Loucy (cell line): ENCODE data around the gene TUFT1.

ENCODE experiments used
- H2AFZ ChIP-seq: fragments of 200-600 bp; sonication (generic); 2 replicates; pipeline ENCODE4 v1.6.0; 2016; ENCODE audit warnings: antibody characterized with exemption, mild to moderate bottlenecking, low read length, moderate library complexity
- H3F3A ChIP-seq: fragments of 200-600 bp; 2 replicates; pipeline ENCODE4 v1.6.0; 2016; ENCODE audit warnings: antibody characterized with exemption, low read depth, mild to moderate bottlenecking
- H3K27me3 ChIP-seq: fragments of 200-600 bp; sonication (generic); 2 replicates; pipeline ENCODE4 v1.6.1; 2014; ENCODE audit warnings: low read length, mild to moderate bottlenecking; ENCODE audit not compliant: insufficient read depth, poor library complexity, severe bottlenecking
- H3K36me3 ChIP-seq: fragments of 200-600 bp; sonication (generic); 2 replicates; pipeline ENCODE4 v1.6.1; 2016; ENCODE audit warnings: low read length; ENCODE audit not compliant: insufficient read depth
- H3K4me1 ChIP-seq: fragments of 200-600 bp; sonication (generic); 2 replicates; pipeline ENCODE4 v1.5.1; 2014; ENCODE audit warnings: low read length, mild to moderate bottlenecking; ENCODE audit not compliant: insufficient read depth, poor library complexity, severe bottlenecking
- H3K4me2 ChIP-seq: fragments of 200-600 bp; sonication (generic); 2 replicates; pipeline ENCODE4 v1.6.0; 2014; ENCODE audit warnings: antibody characterized with exemption, low read length, low read depth, mild to moderate bottlenecking; ENCODE audit not compliant: poor library complexity, severe bottlenecking
- H3K4me3 ChIP-seq: fragments of 200-600 bp; sonication (generic); 2 replicates; pipeline ENCODE4 v1.5.1; 2014; ENCODE audit warnings: low read length, mild to moderate bottlenecking, mixed read lengths; ENCODE audit not compliant: poor library complexity, severe bottlenecking
- H3K79me2 ChIP-seq: fragments of 200-600 bp; sonication (generic); 2 replicates; pipeline ENCODE4 v1.6.1; 2014; ENCODE audit warnings: low read length; ENCODE audit not compliant: insufficient read depth
- H3K9ac ChIP-seq: fragments of 200-600 bp; sonication (generic); 2 replicates; pipeline ENCODE4 v1.6.0; 2014; ENCODE audit warnings: mild to moderate bottlenecking, low read depth, low read length, moderate library complexity; ENCODE audit not compliant: poor library complexity, severe bottlenecking
- H3K9me2 ChIP-seq: fragments of 200-600 bp; sonication (generic); replicated peaks from 2 replicates; pipeline ENCODE4 v1.6.1; 2016; ENCODE audit warnings: low read depth, low read length, mixed read lengths
- H3K9me3 ChIP-seq: fragments of 200-600 bp; sonication (generic); 2 replicates; pipeline ENCODE4 v1.6.1; 2014; ENCODE audit warnings: mild to moderate bottlenecking, antibody characterized with exemption, low read length, low read depth; ENCODE audit not compliant: insufficient read depth
- H4K20me1 ChIP-seq: fragments of 200-600 bp; sonication (generic); 2 replicates; pipeline ENCODE4 v1.6.0; 2014; ENCODE audit warnings: antibody characterized with exemption, low read length, mild to moderate bottlenecking; ENCODE audit not compliant: insufficient read depth, poor library complexity, severe bottlenecking
- EZH2phosphoT487 ChIP-seq: fragments of 200-600 bp; IDR thresholded peaks from 2 replicates; pipeline ENCODE4 v1.6.1; 2018; ENCODE audit warnings: antibody characterized with exemption, mild to moderate bottlenecking, moderate library complexity, borderline replicate concordance
- TF ChIP-seq, protein P1 (sequence below): fragments of 200-600 bp; sonication (generic); conservative IDR thresholded peaks from 2 replicates; pipeline ENCODE4 v1.5.1; 2014; ENCODE audit warnings: mild to moderate bottlenecking, antibody characterized with exemption, low read length

Gene TUFT1

GRCh38 chr1:151540021-151540981 is at the start of gene TUFT1:
Gene TUFT1 (plus strand): TSS chr1:151540309. CDS start chr1:151540367, 58 bp downstream.
- Histone ChIP-seq H3K4me2 (no peak within 1 kb of the TSS), H3K27me3 (no peaks in the 10 kb centered on the region), H3K79me2 (no peaks in the 10 kb centered on the region), H2AFZ (0 out of 2 replicates have a peak within 1 kb of the TSS, but pooled peaks have one; percentile 29), H3K4me1 (peaks cover 3% of the 10 kb centered on the region), H3F3A (no peaks in the 10 kb centered on the region), H3K9me2 (no peaks in the 10 kb centered on the region), H3K9me3 (no peaks in the 10 kb centered on the region), H3K4me3 (no peak within 1 kb of the TSS), H3K36me3 (no peaks in the 10 kb centered on the region), H3K9ac (no peak within 1 kb of the TSS), H4K20me1 (no peaks in the 10 kb centered on the region)
- TF ChIP-seq, protein P1, sequence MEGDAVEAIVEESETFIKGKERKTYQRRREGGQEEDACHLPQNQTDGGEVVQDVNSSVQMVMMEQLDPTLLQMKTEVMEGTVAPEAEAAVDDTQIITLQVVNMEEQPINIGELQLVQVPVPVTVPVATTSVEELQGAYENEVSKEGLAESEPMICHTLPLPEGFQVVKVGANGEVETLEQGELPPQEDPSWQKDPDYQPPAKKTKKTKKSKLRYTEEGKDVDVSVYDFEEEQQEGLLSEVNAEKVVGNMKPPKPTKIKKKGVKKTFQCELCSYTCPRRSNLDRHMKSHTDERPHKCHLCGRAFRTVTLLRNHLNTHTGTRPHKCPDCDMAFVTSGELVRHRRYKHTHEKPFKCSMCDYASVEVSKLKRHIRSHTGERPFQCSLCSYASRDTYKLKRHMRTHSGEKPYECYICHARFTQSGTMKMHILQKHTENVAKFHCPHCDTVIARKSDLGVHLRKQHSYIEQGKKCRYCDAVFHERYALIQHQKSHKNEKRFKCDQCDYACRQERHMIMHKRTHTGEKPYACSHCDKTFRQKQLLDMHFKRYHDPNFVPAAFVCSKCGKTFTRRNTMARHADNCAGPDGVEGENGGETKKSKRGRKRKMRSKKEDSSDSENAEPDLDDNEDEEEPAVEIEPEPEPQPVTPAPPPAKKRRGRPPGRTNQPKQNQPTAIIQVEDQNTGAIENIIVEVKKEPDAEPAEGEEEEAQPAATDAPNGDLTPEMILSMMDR, result no peak
- TF ChIP-seq EZH2phosphoT487, result no peak

DNA sequence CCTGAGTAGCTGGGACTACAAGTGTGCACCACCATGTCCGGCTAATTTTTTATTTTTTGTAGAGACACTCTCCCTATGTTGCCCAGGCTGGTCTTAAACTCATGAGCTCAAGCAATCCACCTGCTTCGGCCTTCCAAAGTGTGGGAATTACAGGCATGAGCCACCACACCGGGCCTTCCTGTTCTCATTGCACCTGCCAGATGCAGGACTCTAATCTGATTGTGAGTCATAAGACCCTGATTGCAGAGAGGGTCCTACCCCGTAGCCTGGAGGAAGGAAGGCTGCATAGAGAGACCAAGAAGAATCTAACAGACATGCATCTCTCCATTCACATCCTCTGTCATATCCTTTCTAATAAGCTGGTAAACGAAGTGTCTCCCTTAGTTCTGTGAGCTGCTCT is 48.5 kb upstream of the TUFT1 start:
- H3K4me2 ChIP-seq, result no peak overlapping the region
- H3K36me3 ChIP-seq, result no peaks in the 10 kb centered on the region
- H3K9me3 ChIP-seq, result no peaks in the 10 kb centered on the region
- no peak overlapping the region for H2AFZ ChIP-seq
- no peak overlapping the region for H3K4me3 ChIP-seq
- H4K20me1 ChIP-seq, result no peaks in the 10 kb centered on the region
- no peaks in the 10 kb centered on the region for H3K27me3 ChIP-seq
- H3K9me2 ChIP-seq, result no peaks in the 10 kb centered on the region
- TF ChIP-seq, protein P1, result no peak
- no peak for TF ChIP-seq EZH2phosphoT487
- no peaks in the 10 kb centered on the region for H3K79me2 ChIP-seq
- no peaks in the 10 kb centered on the region for H3F3A ChIP-seq
- no peaks in the 10 kb centered on the region for H3K4me1 ChIP-seq
- no peak overlapping the region for H3K9ac ChIP-seq

DNA sequence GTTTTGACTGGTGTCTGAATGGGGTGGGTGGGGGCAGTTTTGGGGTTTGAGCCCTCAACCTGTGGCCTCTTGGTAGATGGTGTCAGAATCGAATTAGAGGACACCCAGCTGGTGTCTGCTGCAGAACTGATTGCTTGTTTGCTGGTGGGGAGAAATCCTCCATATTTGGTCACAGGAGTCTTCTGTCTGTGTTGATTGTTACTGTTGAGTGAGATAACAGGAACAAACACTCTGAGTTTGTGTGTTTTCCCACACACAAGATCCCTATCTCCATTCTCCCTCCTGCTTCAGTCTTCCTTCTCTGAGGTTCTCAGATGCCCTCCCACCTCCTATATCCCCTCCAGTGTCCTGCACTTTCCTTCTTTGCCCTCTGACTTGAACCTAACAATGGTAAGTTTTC is 48.0 kb upstream of the TUFT1 start:
- Histone ChIP-seq H3K36me3 (no peaks in the 10 kb centered on the region), H3K79me2 (no peaks in the 10 kb centered on the region), H3K4me1 (no peaks in the 10 kb centered on the region), H2AFZ (no peak overlapping the region), H3K27me3 (no peaks in the 10 kb centered on the region), H3K9ac (no peak overlapping the region), H3K4me2 (no peak overlapping the region), H3K9me3 (no peaks in the 10 kb centered on the region), H4K20me1 (no peaks in the 10 kb centered on the region), H3K4me3 (no peak overlapping the region), H3F3A (no peaks in the 10 kb centered on the region), H3K9me2 (no peaks in the 10 kb centered on the region)
- TF ChIP-seq, protein P1, result no peak
- no peak for TF ChIP-seq EZH2phosphoT487
